DOHH2 (cell line): ENCODE results near the gene SOD2.

Experiments
- CTCF ChIP-seq: fragments of 200-600 bp; sonication (generic); IDR thresholded peaks from one replicate; pipeline ENCODE4 v1.5.1; 2014; ENCODE audit warnings: antibody characterized with exemption, mild to moderate bottlenecking, low read depth, low read length; ENCODE audit not compliant: poor library complexity, severe bottlenecking
- EZH2phosphoT487 ChIP-seq: fragments of 200-600 bp; sonication (generic); IDR thresholded peaks from 2 replicates; pipeline ENCODE4 v1.6.1; 2017; ENCODE audit warnings: borderline replicate concordance, mild to moderate bottlenecking, antibody characterized with exemption, low read length, moderate library complexity, mixed read lengths

- no peak for TF ChIP-seq CTCF
- no peak for TF ChIP-seq EZH2phosphoT487
Observed at GRCh38 chr6:159679091-159680077, 13.7 kb downstream of the SOD2 start.
